ENCODE data around the gene TDRD9.

TDRD9 gene

GRCh38 chr14:104073764-104074163, 145.5 kb downstream of the TDRD9 start:
- Histone ChIP-seq H2AFZ (ENCODE audit: low read length) (no peak overlapping the region), H3K27me3 (ENCODE audit: insufficient read depth, low read length) (peaks cover 4% of the 10 kb centered on the region; the same call in 1 of the 2 replicates), H3K4me2 (ENCODE audit: low read length) (no peak overlapping the region), H3K9me2 (ENCODE audit: low read depth, low read length) (no peaks in the 10 kb centered on the region), H3K27ac (ENCODE audit: low read depth, low read length, poor library complexity, severe bottlenecking) (no peak overlapping the region), H3K79me2 (ENCODE audit: insufficient read depth, low read length) (no peaks in the 10 kb centered on the region), H3K9me3 (ENCODE audit: low read length) (peaks cover 7% of the 10 kb centered on the region), H3K4me1 (ENCODE audit: insufficient read depth, low read length, severe bottlenecking) (no peaks in the 10 kb centered on the region), H3K4me3 (ENCODE audit: low read depth, low read length, poor library complexity, severe bottlenecking) (no peak overlapping the region), H4K20me1 (ENCODE audit: insufficient read depth, low read length) (no peaks in the 10 kb centered on the region), H3K9ac (ENCODE audit: low read length) (no peak overlapping the region), H3F3A (ENCODE audit: insufficient read depth, low read length) (no peaks in the 10 kb centered on the region), H3K36me3 (ENCODE audit: insufficient read depth, low read length) (no peaks in the 10 kb centered on the region; the same call in 1 of the 2 replicates)
- no peak for TF ChIP-seq CTCF (IDR thresholded peaks at IDR 0.05; ENCODE audit: low read length)

- H3K9me2 ChIP-seq (ENCODE audit: low read depth, low read length), result no peaks in the 10 kb centered on the region
- no peaks in the 10 kb centered on the region for H3K79me2 ChIP-seq (ENCODE audit: insufficient read depth, low read length)
- H3F3A ChIP-seq (ENCODE audit: insufficient read depth, low read length), result no peaks in the 10 kb centered on the region
- no peaks in the 10 kb centered on the region; the same call in 1 of the 2 replicates for H3K36me3 ChIP-seq (ENCODE audit: insufficient read depth, low read length)
- H3K27ac ChIP-seq (ENCODE audit: low read depth, low read length, poor library complexity, severe bottlenecking), result no peak overlapping the region
- H3K4me3 ChIP-seq (ENCODE audit: low read depth, low read length, poor library complexity, severe bottlenecking), result no peak overlapping the region
- TF ChIP-seq EZH2 (IDR thresholded peaks at IDR 0.05; ENCODE audit: borderline replicate concordance, low read length) (no peak), CTCF (IDR thresholded peaks at IDR 0.05; ENCODE audit: low read length) (peak; percentile 64)
- H3K4me2 ChIP-seq (ENCODE audit: low read length), result no peak overlapping the region
- H3K27me3 ChIP-seq (ENCODE audit: insufficient read depth, low read length), result peaks cover 4% of the 10 kb centered on the region; the same call in 1 of the 2 replicates
- H3K4me1 ChIP-seq (ENCODE audit: insufficient read depth, low read length, severe bottlenecking), result no peaks in the 10 kb centered on the region
- H2AFZ ChIP-seq (ENCODE audit: low read length), result no peak overlapping the region
- no peaks in the 10 kb centered on the region for H4K20me1 ChIP-seq (ENCODE audit: insufficient read depth, low read length)
- H3K9ac ChIP-seq (ENCODE audit: low read length), result no peak overlapping the region
- peaks cover 7% of the 10 kb centered on the region for H3K9me3 ChIP-seq (ENCODE audit: low read length)
Measured at GRCh38 chr14:104075530-104076151, 147.4 kb downstream of the TDRD9 start.

- H3K27me3 ChIP-seq (ENCODE audit: insufficient read depth, low read length), result peaks cover 4% of the 10 kb centered on the region; the same call in 1 of the 2 replicates
- no peaks in the 10 kb centered on the region for H3F3A ChIP-seq (ENCODE audit: insufficient read depth, low read length)
- no peak overlapping the region for H2AFZ ChIP-seq (ENCODE audit: low read length)
- TF ChIP-seq EZH2 (IDR thresholded peaks at IDR 0.05; ENCODE audit: borderline replicate concordance, low read length) (no peak), CTCF (IDR thresholded peaks at IDR 0.05; ENCODE audit: low read length) (no peak)
- peaks cover 7% of the 10 kb centered on the region for H3K9me3 ChIP-seq (ENCODE audit: low read length)
- no peaks in the 10 kb centered on the region for H3K4me1 ChIP-seq (ENCODE audit: insufficient read depth, low read length, severe bottlenecking)
- no peaks in the 10 kb centered on the region for H4K20me1 ChIP-seq (ENCODE audit: insufficient read depth, low read length)
- no peak overlapping the region for H3K4me2 ChIP-seq (ENCODE audit: low read length)
- no peaks in the 10 kb centered on the region for H3K9me2 ChIP-seq (ENCODE audit: low read depth, low read length)
- H3K4me3 ChIP-seq (ENCODE audit: low read depth, low read length, poor library complexity, severe bottlenecking), result no peak overlapping the region
- H3K36me3 ChIP-seq (ENCODE audit: insufficient read depth, low read length), result no peaks in the 10 kb centered on the region; the same call in 1 of the 2 replicates
- no peak overlapping the region for H3K27ac ChIP-seq (ENCODE audit: low read depth, low read length, poor library complexity, severe bottlenecking)
- no peak overlapping the region for H3K9ac ChIP-seq (ENCODE audit: low read length)
- no peaks in the 10 kb centered on the region for H3K79me2 ChIP-seq (ENCODE audit: insufficient read depth, low read length)
Measured at GRCh38 chr14:104076743-104077142, 148.5 kb downstream of the TDRD9 start.
